WI38 (cell line): ENCODE results near the gene SOX15.

Source experiments
- H3K4me3 ChIP-seq: 2 replicates; pipeline ENCODE4 v1.5.1; 2011; ENCODE audit warnings: low read depth, mild to moderate bottlenecking, control low read depth, low read length
- CTCF ChIP-seq: IDR thresholded peaks from 2 replicates; pipeline ENCODE4 v1.5.1; 2012; ENCODE audit warnings: low read depth, mild to moderate bottlenecking, control low read depth, low read length

The SOX15 gene

GRCh38 chr17:7618608-7619007 lies 28.7 kb upstream of the SOX15 start:
- no peak for TF ChIP-seq CTCF
- no peak overlapping the region for H3K4me3 ChIP-seq

- TF ChIP-seq CTCF, result no peak
- H3K4me3 ChIP-seq, result peak overlapping the region; percentile 53
Measured at GRCh38 chr17:7615265-7615747, 25.4 kb upstream of the SOX15 start.

- TF ChIP-seq CTCF, result peak; percentile 60
- H3K4me3 ChIP-seq, result peak within 1 kb of the TSS; percentile 89
Measured at GRCh38 chr17:7614425-7615264, 24.8 kb upstream of the SOX15 start, which contains the start of gene FXR2. TSS of gene FXR2 (minus strand) at chr17:7614897. CDS start at chr17:7614532, 365 bp downstream.

- H3K4me3 ChIP-seq, result peak overlapping the region; percentile 89
- no peak for TF ChIP-seq CTCF
Measured at GRCh38 chr17:7613769-7614424, 24.0 kb upstream of the SOX15 start.

GRCh38 chr17:7612294-7612640 lies 22.4 kb upstream of the SOX15 start:
- no peak for TF ChIP-seq CTCF
- H3K4me3 ChIP-seq, result no peak overlapping the region

GRCh38 chr17:7611635-7612293 lies 21.9 kb upstream of the SOX15 start:
- TF ChIP-seq CTCF, result no peak
- no peak overlapping the region for H3K4me3 ChIP-seq

GRCh38 chr17:7610641-7611040 lies 20.7 kb upstream of the SOX15 start:
- no peak for TF ChIP-seq CTCF
- no peak overlapping the region for H3K4me3 ChIP-seq
